Glomerular visceral epithelial cell (primary cell): ENCODE measurements around the gene CSNK1G1.

ENCODE experiments used
- DNase-seq: peaks from one replicate; pipeline ENCODE4 v3.0.0-alpha.2; 2016; ENCODE audit errors: extremely low spot score

The CSNK1G1 gene

GRCh38 chr15:64153480-64154367 lies 202.2 kb downstream of the CSNK1G1 start:
- DNase-seq, result peak; percentile 89

DNA sequence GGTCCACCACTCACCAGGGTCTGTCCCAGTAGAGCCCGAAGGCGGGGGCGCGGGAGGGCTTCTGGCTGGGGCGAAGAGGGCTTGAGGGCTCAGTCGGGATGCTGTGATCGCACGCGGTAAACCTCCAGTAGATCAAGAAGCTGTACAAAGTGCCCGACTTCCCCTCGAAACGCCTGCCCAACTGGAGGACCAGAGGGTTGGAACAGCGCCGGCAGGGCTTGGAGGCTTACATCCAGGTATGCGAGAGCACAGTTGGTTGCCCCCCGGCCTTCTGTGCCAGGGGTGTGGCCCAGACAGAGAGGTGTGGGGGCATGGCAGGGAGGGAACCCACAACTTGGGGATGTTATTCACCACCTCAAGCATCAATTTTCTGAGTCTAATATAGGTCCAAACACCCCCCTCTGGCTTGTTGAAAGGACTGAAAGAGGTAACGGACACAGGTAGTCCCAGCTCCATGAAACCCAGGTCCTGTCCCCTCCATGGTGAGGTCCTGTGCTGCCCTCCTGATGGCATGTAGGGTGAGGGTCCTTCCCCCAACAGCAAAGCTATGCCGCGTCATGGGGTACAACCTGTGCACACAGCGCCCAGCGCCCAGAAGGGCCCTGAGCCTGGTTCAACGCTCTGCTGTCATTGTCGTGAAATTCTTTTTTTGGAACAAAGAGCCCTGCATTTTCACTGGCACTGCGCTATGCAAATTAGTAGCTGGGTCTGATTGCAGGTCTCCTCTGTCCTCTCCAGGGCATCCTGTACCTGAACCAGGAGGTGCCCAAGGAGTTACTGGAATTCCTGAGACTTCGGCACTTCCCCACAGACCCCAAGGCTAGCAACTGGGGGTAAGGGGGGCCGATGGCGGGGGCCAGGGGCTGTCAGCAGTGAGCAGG lies 203.2 kb downstream of the CSNK1G1 start:
- no peak for DNase-seq

DNA sequence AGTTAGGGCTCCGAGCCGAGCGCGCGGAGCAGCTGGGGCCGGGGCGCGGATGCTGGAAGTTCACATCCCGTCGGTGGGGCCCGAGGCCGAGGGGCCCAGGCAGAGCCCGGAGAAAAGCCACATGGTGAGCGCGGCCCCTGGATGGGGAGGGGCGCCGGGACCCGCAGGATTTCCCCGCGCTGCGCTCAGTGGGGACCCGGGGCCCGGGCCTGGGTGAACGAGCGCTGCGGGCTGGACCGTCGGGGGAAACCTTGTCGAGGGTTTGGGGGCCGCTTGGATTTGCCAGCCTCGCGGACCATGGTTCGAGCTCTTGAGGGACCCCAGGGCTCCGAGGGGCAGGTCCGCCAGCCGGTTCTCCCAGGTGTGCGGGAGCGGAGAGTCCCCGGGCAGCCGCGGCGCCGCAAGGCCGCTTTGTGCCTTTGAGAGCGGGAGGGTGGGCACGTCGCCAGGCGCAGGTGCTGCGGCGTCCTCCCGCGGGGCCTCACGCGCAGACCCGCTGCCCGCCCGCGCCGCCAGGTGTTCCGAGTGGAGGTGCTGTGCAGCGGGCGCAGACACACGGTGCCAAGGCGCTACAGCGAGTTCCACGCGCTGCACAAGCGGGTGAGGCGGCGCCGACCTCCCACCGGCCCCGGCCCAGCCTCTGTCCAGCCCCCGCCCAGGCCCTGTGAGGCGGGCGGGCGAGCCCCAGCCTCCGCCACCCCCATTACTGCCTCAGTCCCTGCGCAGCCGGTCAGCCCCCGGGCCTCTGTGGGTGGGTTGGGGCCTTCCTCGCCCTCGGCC lies 204.1 kb downstream of the CSNK1G1 start, which contains the start of gene SNX22:
SNX22 (plus strand) TSS at position 5 of the 780 bp plus-strand sequence; CDS start at position 50, 45 bp downstream.
- DNase-seq, result no peak

DNA sequence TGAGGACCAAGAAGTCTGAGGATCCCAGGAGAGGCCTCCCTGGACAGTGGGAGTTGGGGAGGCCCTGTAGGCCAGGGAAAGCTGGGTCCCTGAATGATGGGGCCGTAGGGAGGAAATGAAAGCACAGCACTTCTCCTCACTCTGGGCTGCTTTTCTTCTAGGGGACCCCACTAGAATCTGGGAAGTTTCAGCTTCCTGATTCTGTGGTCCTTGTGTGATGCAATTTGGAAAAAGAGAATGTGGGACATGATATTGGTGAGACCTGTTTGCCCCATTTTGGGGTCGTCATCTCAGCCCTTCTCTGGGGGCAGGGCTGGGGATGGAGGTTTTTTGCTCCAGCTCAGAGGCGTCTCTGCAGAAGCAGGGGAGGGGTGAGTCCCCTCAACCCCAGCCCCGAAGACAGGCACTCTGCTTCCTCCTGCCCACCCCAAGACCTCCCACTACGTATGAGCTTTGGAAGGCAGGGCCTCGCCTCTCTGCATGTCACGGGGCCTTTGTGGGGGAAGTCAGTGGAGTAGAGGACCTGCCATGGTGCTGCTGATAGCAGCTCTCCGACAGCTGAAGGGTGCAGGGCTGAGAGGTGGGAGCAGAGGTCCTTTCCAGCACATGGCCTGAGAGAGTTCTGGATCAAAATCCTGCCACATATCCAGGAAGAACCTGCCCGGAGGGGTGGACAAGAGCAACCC lies 205.9 kb downstream of the CSNK1G1 start:
- no peak for DNase-seq

DNA sequence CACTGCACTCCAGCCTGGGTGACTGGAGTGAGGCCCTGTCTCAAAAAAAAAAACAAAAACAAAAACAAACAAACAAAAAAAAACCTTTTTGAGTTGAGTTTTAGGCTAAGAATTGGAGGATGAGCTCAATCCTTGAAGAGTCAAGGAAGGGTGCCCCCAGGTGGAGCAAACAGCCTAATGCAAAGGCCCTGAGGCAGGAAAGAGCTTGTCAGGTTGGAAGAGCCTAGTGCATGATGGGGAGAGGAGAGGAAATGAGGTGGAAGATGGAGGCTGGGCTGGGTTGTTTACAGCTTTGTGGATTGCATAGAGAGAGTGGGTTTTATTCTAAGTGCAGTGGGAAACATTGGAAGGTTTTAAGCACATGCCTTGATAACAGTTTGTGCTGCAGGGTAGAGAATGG lies 206.5 kb downstream of the CSNK1G1 start:
- no peak for DNase-seq

DNA sequence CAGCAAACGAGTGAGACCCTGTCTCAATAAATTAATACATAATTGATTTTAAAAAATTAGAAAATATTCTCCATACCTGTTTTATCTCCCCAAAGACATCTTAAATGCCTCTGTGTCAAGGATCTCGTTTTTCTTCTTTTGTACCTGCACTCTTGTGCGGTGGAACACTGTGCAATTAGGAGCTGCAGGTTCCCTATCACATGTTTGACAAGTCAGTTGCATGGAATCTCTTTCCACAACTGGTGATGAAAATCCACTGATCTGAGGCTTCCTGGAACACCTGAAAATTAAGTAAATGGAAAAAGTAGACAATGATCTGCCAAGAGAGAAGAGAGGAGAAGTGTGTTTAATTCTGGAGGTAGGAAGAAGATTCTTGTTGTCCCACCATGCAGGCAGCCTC lies 207.4 kb downstream of the CSNK1G1 start:
- DNase-seq, result no peak

GRCh38 chr15:64148168-64148567 lies 207.8 kb downstream of the CSNK1G1 start:
- DNase-seq, result no peak

DNA sequence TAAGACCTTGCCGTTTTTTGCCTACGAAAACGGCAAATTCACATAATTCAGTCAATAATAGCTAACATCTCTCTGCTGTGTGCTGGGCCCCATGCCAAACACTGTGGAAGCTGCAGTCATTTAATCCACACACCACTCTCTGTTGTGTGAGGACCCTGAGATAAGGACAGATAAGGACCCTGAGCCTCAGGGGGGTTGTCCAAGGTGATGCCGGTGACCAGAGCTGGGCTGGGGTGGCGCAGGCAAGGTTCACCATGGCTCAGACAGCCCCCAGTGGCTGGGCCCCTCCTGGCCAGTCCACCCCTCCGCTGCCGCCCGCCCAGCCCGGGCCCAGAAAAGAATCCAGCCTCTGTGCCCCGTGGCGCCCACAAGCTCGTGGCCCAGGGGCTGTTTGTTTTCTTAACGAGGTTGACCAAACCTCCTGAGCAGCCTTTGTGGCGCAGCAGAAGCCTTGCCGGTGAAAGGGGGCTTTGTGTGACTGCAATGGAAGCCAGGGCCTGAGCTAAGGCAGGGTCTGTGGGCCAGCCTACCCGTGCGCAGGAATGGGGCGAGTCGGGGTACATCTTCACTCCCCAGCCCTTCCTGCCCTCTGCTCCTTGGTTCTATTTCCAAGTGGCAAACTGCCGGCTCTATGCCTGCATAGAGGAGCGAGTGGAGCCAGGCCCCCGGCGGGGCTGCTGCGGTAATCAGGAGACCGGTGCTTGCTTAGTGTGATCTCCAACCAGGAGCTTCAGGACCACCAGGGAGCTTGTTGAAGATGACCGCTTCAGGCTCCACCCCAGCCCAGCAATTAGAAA lies 208.9 kb downstream of the CSNK1G1 start:
- DNase-seq, result no peak

DNA sequence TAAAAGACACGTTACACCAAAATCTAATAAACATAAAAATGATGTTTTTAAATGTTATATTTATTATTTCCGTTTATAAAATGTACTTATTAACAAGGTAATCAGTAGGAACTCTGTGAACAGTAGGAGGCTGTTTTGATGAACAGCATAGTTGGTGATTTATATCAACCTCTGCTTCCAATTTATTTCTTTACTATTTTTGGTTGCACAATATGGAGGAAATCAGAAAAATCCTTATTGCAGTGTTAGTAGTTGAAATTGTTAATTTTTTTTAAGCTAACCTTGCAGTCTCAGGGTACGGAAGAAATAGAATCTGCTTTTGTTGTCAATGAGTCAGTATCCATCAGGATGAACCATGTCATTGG lies 209.5 kb downstream of the CSNK1G1 start:
- DNase-seq, result no peak

- no peak for DNase-seq
Measured at GRCh38 chr15:64146041-64146440, 209.9 kb downstream of the CSNK1G1 start.

DNA sequence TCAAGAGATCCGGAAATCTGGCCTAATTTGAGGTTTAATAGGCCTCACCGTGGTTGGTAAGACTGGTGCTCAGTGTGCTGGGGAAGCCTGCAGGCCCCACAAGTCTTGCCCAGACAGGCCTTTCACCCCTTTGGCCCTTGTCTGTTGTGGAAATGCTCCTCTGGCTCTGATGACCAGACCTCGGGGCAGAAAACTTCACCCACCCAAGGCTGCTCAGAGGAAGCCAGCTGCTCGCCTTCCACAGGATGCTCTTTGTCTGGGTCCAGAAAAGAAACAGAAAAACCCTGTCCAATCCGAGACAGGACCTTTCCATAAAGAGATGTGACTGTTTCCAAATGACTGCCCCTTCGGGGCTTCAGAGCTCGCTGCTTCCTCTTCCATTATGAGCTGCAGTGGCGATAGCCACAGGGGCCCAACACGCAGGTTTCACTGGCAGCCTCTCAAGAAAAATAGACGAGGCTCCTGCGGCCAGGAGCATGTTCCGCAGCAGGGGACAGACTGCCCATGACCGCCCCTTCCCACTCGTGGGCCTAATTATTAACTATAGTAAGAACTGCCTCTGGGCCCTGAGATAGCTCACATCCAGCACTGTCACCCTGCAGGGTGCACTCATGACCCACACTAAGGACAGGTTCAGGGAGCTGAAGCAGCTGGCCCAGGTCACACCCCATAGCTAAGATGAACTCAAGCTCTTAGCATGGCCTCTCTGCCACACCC lies 211.2 kb downstream of the CSNK1G1 start:
- DNase-seq, result peak; percentile 55

GRCh38 chr15:64144192-64144564 lies 211.8 kb downstream of the CSNK1G1 start:
- no peak for DNase-seq

- no peak for DNase-seq
Measured at GRCh38 chr15:64143276-64143675, 212.7 kb downstream of the CSNK1G1 start.

DNA sequence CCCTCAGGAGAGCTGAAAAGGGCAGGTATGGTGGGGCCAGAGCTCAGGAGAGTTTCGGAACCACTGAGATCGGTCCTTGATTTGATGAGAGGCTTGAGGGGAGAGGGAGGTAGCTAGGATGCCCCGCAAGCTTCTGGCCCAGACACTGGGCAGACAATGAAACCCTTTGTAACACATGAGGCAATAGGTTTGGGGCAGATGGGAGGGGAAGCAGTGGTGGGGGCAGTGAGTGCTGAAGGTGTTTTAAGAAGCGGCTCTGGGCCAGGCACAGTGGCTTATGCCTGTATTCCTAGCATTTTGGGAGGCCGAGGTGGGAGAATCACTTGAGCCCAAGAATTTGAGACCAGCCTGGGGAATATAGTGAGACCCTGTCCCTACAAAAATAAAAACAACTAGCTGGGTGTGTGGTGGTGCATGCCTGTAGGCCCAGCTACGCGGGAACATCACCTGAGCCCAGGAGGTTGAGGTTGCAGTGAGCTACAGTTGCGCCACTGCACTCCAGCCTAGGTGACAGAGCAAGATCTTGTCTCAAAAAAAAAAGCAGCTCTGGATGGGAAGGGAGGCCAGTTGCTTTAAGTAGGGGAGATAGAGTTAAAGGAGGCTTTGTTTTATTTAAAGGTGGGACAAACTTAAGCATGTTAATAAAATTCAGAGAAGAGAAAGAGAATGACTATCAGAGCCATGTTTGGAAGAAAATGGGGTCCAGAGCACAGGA lies 214.0 kb downstream of the CSNK1G1 start:
- no peak for DNase-seq

- DNase-seq, result no peak
Measured at GRCh38 chr15:64138331-64138941, 217.5 kb downstream of the CSNK1G1 start.

- no peak for DNase-seq
Measured at GRCh38 chr15:64137226-64137833, 218.6 kb downstream of the CSNK1G1 start.

GRCh38 chr15:64136347-64136746 lies 219.6 kb downstream of the CSNK1G1 start:
- DNase-seq, result no peak

DNA sequence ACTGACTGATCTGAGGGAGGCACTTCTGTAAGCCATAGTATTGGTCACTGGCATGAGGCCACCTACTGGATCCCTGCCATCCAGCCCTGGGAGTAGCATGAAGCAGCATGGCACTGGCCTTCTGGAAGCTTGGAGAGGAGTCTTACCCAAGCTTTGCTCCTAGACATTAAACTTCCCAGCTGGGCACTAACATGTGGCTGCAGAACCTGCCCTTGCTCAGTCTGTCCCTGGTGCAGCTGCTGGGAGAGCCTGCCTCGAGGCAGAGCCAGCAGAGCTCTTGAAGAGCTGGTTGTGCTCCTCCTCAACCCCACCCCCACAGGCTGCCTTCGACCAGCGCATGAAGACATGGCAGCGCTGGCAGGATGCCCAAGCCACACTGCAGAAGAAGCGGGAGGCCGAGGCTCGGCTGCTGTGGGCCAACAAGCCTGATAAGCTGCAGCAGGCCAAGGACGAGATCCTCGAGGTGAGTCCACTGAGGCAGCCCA lies 221.6 kb downstream of the CSNK1G1 start:
- DNase-seq, result no peak
